K562 (cell line): ENCODE results near the gene SH2D3A. TPM values are rescaled to one million over a fixed set of nuclear protein-coding genes. Genes with fewer than 3 reads are reported as not detected.

Experiments used
- CEBPG ChIP-seq, 3 experiments: fragments of 200-800 bp in 1 of 3; sonication (Bioruptor generic) in 1 of 3; sonication (generic) in 1 of 3; formaldehyde crosslinking in 1 of 3; IDR thresholded peaks in 2 of 3; conservative IDR thresholded peaks in 1 of 3; 2 replicates each; pipeline versions ENCODE4 v1.6.1 to v1.8.0; 2016 to 2022; ENCODE audit warnings: missing compliant biosample characterization in 2 of 3, missing genetic modification characterization in 2 of 3, mild to moderate bottlenecking in 1 of 3, missing genetic modification reagents in 1 of 3
- CLOCK ChIP-seq: fragments of 250-450 bp; sonication (Bioruptor Pico); IDR thresholded peaks from 2 replicates; pipeline ENCODE4 v1.4.0; 2020; ENCODE audit warnings: mild to moderate bottlenecking, moderate library complexity, borderline replicate concordance
- E4F1 ChIP-seq: fragments of 250-450 bp; sonication (Bioruptor Pico); IDR thresholded peaks from 2 replicates; pipeline ENCODE4 v1.5.0; 2021; ENCODE audit warnings: mild to moderate bottlenecking, borderline replicate concordance
- NR4A1 ChIP-seq, 2 experiments: fragments of 250-450 bp in 1 of 2; fragments of 450-650 bp in 1 of 2; sonication (Bioruptor Pico) in 1 of 2; IDR thresholded peaks; 2 replicates each; pipeline versions ENCODE4 v1.4.0 to v1.6.1; 2016 to 2020; ENCODE audit warnings: mild to moderate bottlenecking in 2 of 2, missing compliant biosample characterization in 1 of 2, missing genetic modification characterization in 1 of 2, moderate library complexity in 1 of 2
- TAF1 ChIP-seq: IDR thresholded peaks from 2 replicates; pipeline ENCODE4 v1.6.1; 2011; ENCODE audit warnings: mild to moderate bottlenecking, low read length, moderate library complexity; ENCODE audit not compliant: insufficient read depth, control insufficient read depth, severe bottlenecking; ENCODE audit errors: extremely low read depth
- ZNF121 ChIP-seq: sonication (generic); formaldehyde crosslinking; conservative IDR thresholded peaks from 2 replicates; pipeline ENCODE4 v1.8.0; 2022; ENCODE audit warnings: missing genetic modification reagents
- ZNF224 ChIP-seq: sonication (generic); formaldehyde crosslinking; IDR thresholded peaks from 2 replicates; pipeline ENCODE4 v1.8.0; 2022; ENCODE audit warnings: mild to moderate bottlenecking, missing genetic modification reagents
- ZNF695 ChIP-seq: fragments of 450-650 bp; formaldehyde crosslinking; IDR thresholded peaks from 2 replicates; pipeline ENCODE4 v1.4.0; 2020; ENCODE audit warnings: mild to moderate bottlenecking, moderate library complexity
- ZNF699 ChIP-seq: fragments of 250-450 bp; sonication (Bioruptor Pico); IDR thresholded peaks from 2 replicates; pipeline ENCODE4 v1.8.0; 2021; ENCODE audit warnings: mild to moderate bottlenecking, moderate library complexity; ENCODE audit not compliant: insufficient replicate concordance
- polyA plus RNA-seq, 8 experiments: library from polyadenylated mRNA; depleted of rRNA in 4 of 8; stranded (reverse) in 5 of 8; unstranded in 3 of 8; fragments of >200 nt; fragmentation: Nextera tagmentation in 2 of 8; fragmentation: Illumina TruSeq in 1 of 8; extraction: Ambion mirVana in 2 of 8; extraction: Trizol in 1 of 8; gene quantifications; 2 replicates each; pipeline versions ENCODE4 v1.2.1 to v1.2.3, GENCODE V29; 2011 to 2014; ENCODE audit warnings: inconsistent platforms in 1 of 8, missing spikeins in 1 of 8
- total RNA-seq, 7 experiments: library from RNA; depleted of rRNA in 6 of 7; stranded (reverse); fragments of >200 nt in 6 of 7; fragmentation: Illumina TruSeq in 2 of 7; extraction: Trizol in 2 of 7; gene quantifications; 2 replicates each; pipeline versions ENCODE4 v1.2.1 to v1.2.3, GENCODE V29; 2011 to 2021; ENCODE audit warnings: low replicate concordance in 1 of 7
- TF ChIP-seq, protein P1 (sequence below), 2 experiments: fragments of 450-650 bp; conservative IDR thresholded peaks; 2 replicates each; pipeline ENCODE4 v1.6.1; 2017; ENCODE audit warnings: mild to moderate bottlenecking in 2 of 2, moderate library complexity in 2 of 2

The SH2D3A gene
- total and polyA plus RNA-seq, 9 of the 15 experiments (the other 6 are each of a cell fraction or from before 2014, with no cell fraction given): 0.75 to 26.3 (median 8.9) TPM

DNA sequence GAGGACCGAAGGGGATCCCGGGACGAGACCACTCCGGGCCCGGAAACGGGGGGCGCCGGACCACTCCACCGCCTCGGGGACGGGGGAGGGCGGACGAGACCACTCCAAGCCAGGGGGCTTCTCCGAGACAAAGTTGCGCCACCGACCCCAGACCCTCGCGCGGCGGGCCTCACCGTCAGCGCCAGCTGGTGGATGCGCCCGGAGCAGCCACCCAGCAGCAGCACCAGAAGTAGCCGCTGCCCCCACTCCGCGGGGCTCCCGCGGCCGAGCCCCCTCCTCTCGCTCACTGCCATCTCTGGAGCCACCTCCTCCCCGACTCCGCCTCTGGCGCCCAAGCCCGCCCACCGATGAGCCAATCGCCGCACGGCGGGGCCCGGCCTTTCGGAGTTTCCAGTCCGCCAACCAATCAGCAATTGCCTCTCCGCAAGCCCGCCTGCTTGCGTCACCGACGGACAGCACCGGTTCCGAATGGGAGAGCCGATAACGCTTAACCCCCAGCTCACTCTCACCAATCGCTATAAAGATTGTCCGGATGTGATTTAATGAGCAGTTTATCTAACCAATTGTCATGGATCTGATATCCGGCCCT lies 29.9 kb downstream of the SH2D3A start, which contains the start of gene GPR108 (continued):
- TF ChIP-seq E4F1 (CRISPR knock-in tag) (no peak), ZNF699 (CRISPR knock-in tag) (no peak), ZNF121 (no peak), ZNF695 (CRISPR knock-in tag) (no peak), CLOCK (CRISPR knock-in tag) (no peak), CEBPG (CRISPR knock-in tag; IDR thresholded peaks at IDR 0.05) (peak; percentile 84), CEBPG (tag; conservative IDR thresholded peaks at IDR 0.05 in 1 of 2, IDR thresholded peaks at IDR 0.05 in 1 of 2) (peak; percentile 90 to 95), ZNF224 (CRISPR knock-in tag) (no peak), TAF1 (peak; percentile 10), NR4A1 (CRISPR knock-in tag; IDR thresholded peaks at IDR 0.05) (no peak), NR4A1 (tag; IDR thresholded peaks at IDR 0.05) (peak; percentile 32; the same call in 1 of the 2 replicates)
- TF ChIP-seq, protein P1, sequence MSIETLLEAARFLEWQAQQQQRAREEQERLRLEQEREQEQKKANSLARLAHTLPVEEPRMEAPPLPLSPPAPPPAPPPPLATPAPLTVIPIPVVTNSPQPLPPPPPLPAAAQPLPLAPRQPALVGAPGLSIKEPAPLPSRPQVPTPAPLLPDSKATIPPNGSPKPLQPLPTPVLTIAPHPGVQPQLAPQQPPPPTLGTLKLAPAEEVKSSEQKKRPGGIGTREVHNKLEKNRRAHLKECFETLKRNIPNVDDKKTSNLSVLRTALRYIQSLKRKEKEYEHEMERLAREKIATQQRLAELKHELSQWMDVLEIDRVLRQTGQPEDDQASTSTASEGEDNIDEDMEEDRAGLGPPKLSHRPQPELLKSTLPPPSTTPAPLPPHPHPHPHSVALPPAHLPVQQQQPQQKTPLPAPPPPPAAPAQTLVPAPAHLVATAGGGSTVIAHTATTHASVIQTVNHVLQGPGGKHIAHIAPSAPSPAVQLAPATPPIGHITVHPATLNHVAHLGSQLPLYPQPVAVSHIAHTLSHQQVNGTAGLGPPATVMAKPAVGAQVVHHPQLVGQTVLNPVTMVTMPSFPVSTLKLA (conservative IDR thresholded peaks at IDR 0.05): peak in 1 of 2 experiments; percentile 22; a peak in 2 of 4 replicates
